NOMO-1 treated with DMSO at 0.1 percent for 48 hours (cell line): Measurements from ENCODE around the gene OR52E5.

ENCODE experiments used
- DNase-seq: peaks from one replicate; lab custom pipeline; 2025; ENCODE audit not compliant: unreplicated experiment; lab: John Stamatoyannopoulos, UW

OR52E5 gene

DNA sequence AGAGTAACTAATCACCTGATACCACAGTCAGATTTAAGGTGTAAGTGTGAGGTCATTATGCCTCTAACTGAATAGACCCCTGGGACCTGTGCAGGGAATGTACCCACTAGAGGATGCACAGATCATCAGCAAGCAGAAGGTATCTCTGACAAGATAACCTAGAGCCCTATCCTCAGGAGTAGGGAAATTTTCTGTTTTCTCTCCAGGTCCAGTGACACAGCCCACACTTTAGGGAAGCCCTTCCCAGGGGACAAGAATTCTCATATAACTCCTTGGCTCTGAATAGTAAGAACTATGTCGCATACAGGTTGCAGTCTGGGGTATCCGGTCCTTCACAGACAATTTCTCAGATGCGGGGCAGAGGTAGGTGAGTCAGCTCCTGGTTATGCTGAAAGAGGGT is at the start of gene OR52E5:
Gene OR52E5, plus strand, starts transcription at position 301 of the 400 bp plus-strand sequence. CDS start 7,569 bp downstream, outside the sequence.
- no peak for DNase-seq

DNA sequence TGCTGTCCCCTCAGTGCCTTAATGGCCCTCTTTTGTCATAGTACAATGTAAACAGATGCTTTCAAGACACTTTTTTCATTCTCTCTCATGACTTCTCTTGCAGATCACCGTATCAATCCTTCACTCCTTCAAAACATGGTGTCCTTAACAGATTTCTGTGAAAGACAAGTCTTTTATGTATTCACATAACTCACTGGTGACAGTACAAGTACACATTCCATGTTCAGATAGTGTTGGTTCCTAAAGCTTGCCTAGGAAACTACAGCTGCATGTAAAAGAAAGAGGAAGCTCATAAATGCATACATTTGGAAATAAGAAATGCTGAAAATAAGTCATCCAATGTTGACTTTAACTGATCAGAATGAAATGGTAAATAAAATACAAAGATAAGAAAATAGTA is 46.3 kb upstream of the OR52E5 start:
- DNase-seq, result peak; percentile 1

GRCh38 chr11:5847711-5848110 is 45.3 kb upstream of the OR52E5 start:
- no peak for DNase-seq

GRCh38 chr11:5851002-5851401 is 42.0 kb upstream of the OR52E5 start:
- DNase-seq, result no peak

DNA sequence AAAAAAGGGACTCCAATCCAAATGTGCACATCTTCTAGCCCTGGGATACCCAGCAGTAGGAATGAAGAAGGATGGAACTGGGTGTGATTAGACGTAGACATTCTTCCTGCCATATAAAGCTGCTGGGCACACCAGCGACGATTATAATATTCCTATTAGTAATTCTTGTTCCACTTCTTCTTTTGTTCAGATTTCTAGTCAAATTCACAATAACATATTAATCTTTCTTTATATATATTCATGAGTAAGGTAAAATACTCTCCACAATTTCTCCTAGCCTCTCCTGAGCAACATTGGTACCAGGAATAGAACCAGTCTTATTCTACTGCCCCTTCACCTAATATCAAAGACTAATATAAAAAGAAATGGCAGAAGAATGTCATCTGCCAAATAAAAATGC is 35.4 kb upstream of the OR52E5 start, which contains the start of gene OR52E8:
Gene OR52E8, minus strand, starts transcription at position 101 of the 400 bp plus-strand sequence. Its CDS starts 0 bp downstream, at position 101.
- DNase-seq, result no peak

GRCh38 chr11:5865826-5866225 is 27.2 kb upstream of the OR52E5 start:
- no peak for DNase-seq

GRCh38 chr11:5878564-5878963 is 14.4 kb upstream of the OR52E5 start:
- DNase-seq, result no peak

- no peak for DNase-seq
These were observed 12.7 kb upstream of the OR52E5 start, which contains the start of gene OR52E4 for GRCh38 chr11:5880329-5880728. OR52E4 (plus strand) TSS chr11:5880629; CDS start chr11:5884293, 3,664 bp downstream.

- no peak for DNase-seq
These were observed 11.3 kb upstream of the OR52E5 start for GRCh38 chr11:5881756-5882155.

DNA sequence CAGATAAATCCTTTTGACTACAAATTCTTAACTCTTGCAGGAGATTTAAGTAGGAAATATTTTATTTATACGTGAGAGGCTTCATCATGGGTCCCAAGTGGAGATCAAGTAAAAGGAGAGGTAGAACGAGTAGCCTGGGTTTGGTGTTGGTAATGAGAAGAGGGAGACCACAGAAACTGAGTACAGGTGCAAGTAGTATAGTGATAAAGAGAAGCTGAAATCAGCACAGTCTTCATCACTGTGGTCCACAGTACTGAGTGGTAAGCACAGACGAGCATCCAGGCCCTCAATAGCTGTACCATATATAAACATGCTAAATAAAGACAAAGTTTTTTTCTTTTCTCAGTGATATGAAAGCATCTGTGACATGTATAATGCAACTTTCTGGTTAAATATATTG is 5.8 kb upstream of the OR52E5 start:
- DNase-seq, result no peak

- DNase-seq, result no peak
These were observed 5.3 kb upstream of the OR52E5 start for GRCh38 chr11:5887661-5888060.

- DNase-seq, result peak; percentile 38
These were observed 1.7 kb upstream of the OR52E5 start for GRCh38 chr11:5891216-5891800.

- no peak for DNase-seq
These were observed 6.5 kb downstream of the OR52E5 start for GRCh38 chr11:5899534-5899933.

DNA sequence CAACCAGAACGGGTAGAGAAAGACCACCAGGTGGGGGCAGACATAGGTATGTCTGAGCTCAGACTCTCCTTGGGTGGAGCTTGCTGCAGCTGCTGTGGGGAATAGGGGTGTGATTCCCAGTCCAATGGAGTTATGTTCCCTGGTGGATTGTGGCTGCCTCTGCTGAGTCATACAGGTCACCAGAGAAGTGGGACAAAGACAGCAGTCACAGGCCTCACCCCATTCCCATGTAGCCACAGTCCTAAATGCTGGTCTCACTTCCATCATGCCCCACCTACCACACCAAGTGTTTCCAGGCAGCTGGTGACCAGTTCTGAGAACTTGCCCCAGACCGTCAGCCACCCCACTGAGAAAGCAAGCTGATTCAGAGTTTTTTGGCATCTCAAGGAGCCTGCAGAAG is 17.5 kb downstream of the OR52E5 start:
- no peak for DNase-seq

DNA sequence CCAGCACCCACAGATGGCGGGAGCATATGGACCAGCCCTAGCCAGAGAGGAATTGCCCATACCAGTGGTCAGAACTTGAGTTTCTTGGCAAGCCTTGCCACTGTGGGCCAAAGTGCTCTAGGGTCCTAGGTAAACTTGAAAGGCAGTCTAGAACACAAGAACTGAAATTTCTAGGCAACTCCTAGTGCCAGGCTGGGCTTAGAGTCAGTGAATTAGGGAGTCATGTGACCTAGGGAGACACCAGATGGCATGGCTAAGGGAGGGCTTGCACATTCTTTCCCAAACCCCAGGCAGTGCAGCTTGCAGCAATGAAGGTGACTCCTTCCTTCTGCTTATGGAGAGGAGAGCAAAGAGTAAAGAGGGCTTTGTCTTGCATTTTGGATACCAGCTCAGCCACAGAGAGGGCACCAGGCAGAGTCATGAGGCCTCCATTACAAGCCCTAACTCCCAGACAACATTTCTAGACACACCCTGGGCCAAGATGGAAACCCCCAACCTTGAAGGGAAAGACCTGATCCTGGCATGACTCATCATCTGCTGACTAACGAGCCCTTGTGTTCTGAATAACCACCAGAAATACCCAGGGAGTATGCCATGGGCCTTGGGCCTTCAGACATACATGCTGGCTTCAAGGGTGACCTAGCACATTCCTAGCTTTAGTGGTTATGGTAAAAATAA is 29.9 kb downstream of the OR52E5 start:
- DNase-seq, result no peak

GRCh38 chr11:5923427-5923776 is 30.4 kb downstream of the OR52E5 start:
- no peak for DNase-seq

DNA sequence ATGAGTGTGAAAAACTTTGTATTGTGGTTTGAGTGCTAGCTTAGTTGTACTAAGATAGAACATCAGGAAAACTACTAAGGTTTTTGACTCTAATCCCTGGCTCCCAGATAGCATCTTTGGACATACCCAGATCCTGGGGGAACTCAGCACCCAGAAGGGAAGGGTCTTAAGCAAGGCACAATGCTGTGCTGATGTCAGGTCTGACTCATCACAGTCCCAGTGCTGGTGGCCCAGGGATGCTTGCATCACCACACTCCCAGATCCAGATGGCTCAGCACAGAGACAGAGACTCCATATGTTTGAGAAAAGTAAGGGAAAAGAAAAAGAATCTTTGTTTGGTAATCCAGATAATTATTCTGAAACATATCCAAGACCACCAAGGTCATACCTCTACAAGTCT is 30.8 kb downstream of the OR52E5 start:
- DNase-seq, result no peak

GRCh38 chr11:5928271-5928670 is 35.3 kb downstream of the OR52E5 start:
- DNase-seq, result no peak

GRCh38 chr11:5928811-5929210 is 35.8 kb downstream of the OR52E5 start:
- DNase-seq, result no peak

- no peak for DNase-seq
These were observed 36.8 kb downstream of the OR52E5 start for GRCh38 chr11:5929571-5930368.

DNA sequence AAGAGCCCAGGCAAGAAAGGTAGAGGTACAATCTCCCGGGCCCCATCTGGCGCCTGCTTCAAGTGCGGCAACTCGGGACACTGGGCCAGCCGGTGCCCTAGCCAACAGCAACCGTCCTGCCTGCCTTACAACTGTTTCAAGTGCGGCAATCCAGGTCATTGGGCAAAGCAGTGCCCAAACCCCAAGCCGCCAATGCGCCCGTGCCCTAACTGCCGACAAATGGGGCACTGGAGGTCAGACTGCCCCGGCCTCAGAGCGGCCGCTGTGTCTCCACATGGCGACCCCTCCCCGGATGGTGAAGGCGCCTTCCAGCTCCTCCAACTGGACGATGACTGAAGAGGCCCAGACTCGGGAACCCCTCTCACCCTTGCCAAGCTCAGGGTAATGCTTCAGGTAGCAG is 37.6 kb downstream of the OR52E5 start:
- no peak for DNase-seq

- no peak for DNase-seq
These were observed 38.1 kb downstream of the OR52E5 start for GRCh38 chr11:5931061-5931460.
